Trophoblast cell (in vitro differentiated cells and primary cell): ENCODE results near the gene UTP14A.
A peak's percentile ranks its signal among the peaks of the same experiment; 100 is the strongest.

Source experiments
- DNase-seq, 2 donors: peaks; one replicate each; pipeline ENCODE4 v3.0.0-alpha.2; 2016
- H2AFZ ChIP-seq: 2 replicates; pipeline ENCODE4 v1.6.1; 2013; ENCODE audit warnings: low read length, moderate library complexity, mild to moderate bottlenecking; ENCODE audit not compliant: insufficient read depth, poor library complexity
- H2AK5ac ChIP-seq: 2 replicates; pipeline ENCODE4 v1.6.1; 2013; ENCODE audit warnings: mild to moderate bottlenecking, low read length
- H2BK120ac ChIP-seq: 2 replicates; pipeline ENCODE4 v1.6.1; 2013; ENCODE audit warnings: low read length, mild to moderate bottlenecking, moderate library complexity; ENCODE audit not compliant: insufficient read depth, poor library complexity
- H2BK12ac ChIP-seq: 2 replicates; pipeline ENCODE4 v1.6.1; 2013; ENCODE audit warnings: mild to moderate bottlenecking, low read length, moderate library complexity
- H2BK5ac ChIP-seq: 2 replicates; pipeline ENCODE4 v1.6.1; 2013; ENCODE audit warnings: low read length, low read depth, moderate library complexity, mild to moderate bottlenecking; ENCODE audit not compliant: poor library complexity
- H3K14ac ChIP-seq: 2 replicates; pipeline ENCODE4 v1.6.1; 2013; ENCODE audit warnings: mild to moderate bottlenecking, low read length
- H3K18ac ChIP-seq: 2 replicates; pipeline ENCODE4 v1.6.1; 2013; ENCODE audit warnings: mild to moderate bottlenecking, low read length
- H3K23ac ChIP-seq: 2 replicates; pipeline ENCODE4 v1.6.1; 2013; ENCODE audit warnings: low read length
- H3K27ac ChIP-seq: 2 replicates; pipeline ENCODE4 v1.5.1; 2013; ENCODE audit warnings: low read depth, mild to moderate bottlenecking, inconsistent platforms, low read length, moderate library complexity
- H3K27me3 ChIP-seq: 2 replicates; pipeline ENCODE4 v1.6.1; 2013; ENCODE audit warnings: inconsistent platforms, mild to moderate bottlenecking, low read length, moderate library complexity; ENCODE audit not compliant: insufficient read depth
- H3K36me3 ChIP-seq, 2 experiments: 1 replicate in 1 of 2; 2 replicates in 1 of 2; pipeline ENCODE4 v1.6.1; 2013; ENCODE audit warnings: low read length in 2 of 2, mild to moderate bottlenecking in 2 of 2, moderate library complexity in 1 of 2; ENCODE audit not compliant: insufficient read depth in 2 of 2, control insufficient read depth in 1 of 2
- H3K4ac ChIP-seq: 2 replicates; pipeline ENCODE4 v1.6.1; 2013; ENCODE audit warnings: low read depth, mild to moderate bottlenecking, low read length, moderate library complexity
- H3K4me1 ChIP-seq, 2 experiments: 1 replicate in 1 of 2; 2 replicates in 1 of 2; pipeline ENCODE4 v1.6.1; 2013; ENCODE audit warnings: low read length in 2 of 2, mild to moderate bottlenecking in 2 of 2, moderate library complexity in 1 of 2; ENCODE audit not compliant: insufficient read depth in 2 of 2, control insufficient read depth in 1 of 2
- H3K4me2 ChIP-seq: 2 replicates; pipeline ENCODE4 v1.6.1; 2013; ENCODE audit warnings: inconsistent platforms, mild to moderate bottlenecking, low read length, moderate library complexity
- H3K4me3 ChIP-seq: 2 replicates; pipeline ENCODE4 v1.5.1; 2013; ENCODE audit warnings: mild to moderate bottlenecking, low read depth, low read length, inconsistent platforms
- H3K79me1 ChIP-seq: one replicate; pipeline ENCODE4 v1.6.1; 2013; ENCODE audit warnings: low read length
- H3K79me2 ChIP-seq: 2 replicates; pipeline ENCODE4 v1.6.1; 2013; ENCODE audit warnings: low read length, mild to moderate bottlenecking; ENCODE audit not compliant: control insufficient read depth, insufficient read depth, poor library complexity
- H3K9ac ChIP-seq: 2 replicates; pipeline ENCODE4 v1.6.1; 2013; ENCODE audit warnings: mild to moderate bottlenecking, low read length
- H3K9me3 ChIP-seq: 2 replicates; pipeline ENCODE4 v1.6.1; 2013; ENCODE audit warnings: low read depth, mild to moderate bottlenecking, control low read depth, inconsistent platforms, low read length; ENCODE audit not compliant: insufficient read depth
- H4K12ac ChIP-seq: 2 replicates; pipeline ENCODE4 v1.6.1; 2013; ENCODE audit warnings: low read depth, mild to moderate bottlenecking, low read length, moderate library complexity
- H4K8ac ChIP-seq: 2 replicates; pipeline ENCODE4 v1.6.1; 2013; ENCODE audit warnings: low read depth, mild to moderate bottlenecking, low read length, moderate library complexity
- H4K91ac ChIP-seq: one replicate; pipeline ENCODE4 v1.6.1; 2013; ENCODE audit warnings: low read depth, mild to moderate bottlenecking, low read length, moderate library complexity
- WGBS: extraction: QIAGEN DNeasy Blood & Tissue Kit; methylation state at CpG from one replicate; pipeline ENCODE4 v1.1.7; 2013; ENCODE audit warnings: missing lambda C conversion rate; ENCODE audit not compliant: insufficient read length, insufficient coverage; ENCODE audit errors: extremely low coverage; 5-methylcytosine and 5-hydroxymethylcytosine counted together

Gene UTP14A

DNA sequence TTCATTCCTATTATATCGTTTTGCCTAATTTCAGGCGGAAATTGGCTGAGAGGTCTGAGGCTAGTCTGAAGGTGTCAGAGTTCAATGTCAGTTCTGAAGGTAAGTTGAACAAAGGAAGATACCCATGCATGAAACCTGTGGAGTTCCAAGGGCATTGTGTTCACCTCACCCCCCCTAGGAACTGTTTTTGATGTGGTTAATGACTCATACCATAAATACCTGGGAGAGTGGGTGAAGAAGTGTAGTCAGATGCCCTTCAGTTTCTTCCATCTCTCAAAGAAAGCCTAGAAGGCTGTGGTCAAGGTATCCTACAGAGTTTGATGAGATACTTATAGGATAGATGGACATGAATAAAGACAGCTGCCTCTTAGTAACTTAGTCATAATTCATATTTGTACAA, 2.7 kb downstream of the UTP14A start:
- Histone ChIP-seq H2AFZ (no peak overlapping the region), H3K36me3 (peaks cover 8 to 12% of the 10 kb centered on the region in 2 experiments), H4K91ac (no peak overlapping the region), H3K27ac (no peak overlapping the region), H3K79me2 (peaks cover 4% of the 10 kb centered on the region), H3K18ac (no peak overlapping the region), H4K12ac (no peak overlapping the region), H2BK120ac (no peak overlapping the region), H3K79me1 (peaks cover 3% of the 10 kb centered on the region), H3K4me1 (peaks cover 0 to 2% of the 10 kb centered on the region in 2 experiments), H3K23ac (no peak overlapping the region), H3K14ac (no peak overlapping the region), H3K4me2 (no peak overlapping the region), H3K9ac (no peak overlapping the region), H2BK5ac (no peak overlapping the region), H4K8ac (no peak overlapping the region), H2AK5ac (no peak overlapping the region), H3K4ac (no peak overlapping the region), H2BK12ac (no peak overlapping the region), H3K27me3 (no peaks in the 10 kb centered on the region), H3K9me3 (no peaks in the 10 kb centered on the region), H3K4me3 (no peak overlapping the region)
- WGBS = no CpG with 5 or more reads among the region's 2 CpGs
- DNase-seq = no peak

DNA sequence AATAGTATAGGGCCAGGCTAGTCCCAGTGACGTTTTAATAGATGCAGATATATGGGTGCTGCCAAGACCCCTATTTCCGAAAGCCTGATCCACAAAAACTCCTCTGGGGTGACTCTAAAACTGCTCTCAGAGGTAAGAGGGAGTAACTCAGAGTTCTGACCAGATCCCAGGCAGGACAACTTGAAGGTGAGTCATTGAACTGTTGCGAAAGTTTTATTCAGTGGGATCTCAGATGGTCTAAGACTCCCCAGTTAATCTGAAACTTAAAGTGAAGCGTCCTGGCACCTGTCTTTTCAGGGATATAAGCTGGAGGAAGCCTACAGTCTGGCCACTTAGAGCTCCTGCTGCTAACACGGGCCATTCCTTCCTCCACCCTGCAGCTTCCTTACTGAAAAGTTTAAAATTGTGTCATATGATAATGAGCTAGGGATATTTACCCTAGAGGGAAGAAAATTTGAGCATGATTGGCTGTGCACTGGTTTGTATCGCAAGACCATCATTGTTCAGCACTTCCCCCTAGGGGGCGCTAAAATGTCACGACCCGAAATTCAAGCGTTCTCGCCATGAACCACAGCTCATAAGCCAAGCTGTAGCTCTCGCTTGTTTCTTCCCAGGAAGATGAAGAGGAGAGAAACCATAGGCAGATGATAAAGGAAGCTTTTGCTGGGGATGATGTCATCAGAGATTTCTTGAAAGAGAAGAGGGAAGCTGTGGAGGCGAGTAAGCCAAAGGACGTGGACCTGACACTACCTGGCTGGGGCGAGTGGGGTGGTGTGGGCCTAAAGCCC, 19.5 kb downstream of the UTP14A start:
- no CpG with 5 or more reads among the region's 15 CpGs for WGBS
- no peak overlapping the region for H4K91ac ChIP-seq

DNA sequence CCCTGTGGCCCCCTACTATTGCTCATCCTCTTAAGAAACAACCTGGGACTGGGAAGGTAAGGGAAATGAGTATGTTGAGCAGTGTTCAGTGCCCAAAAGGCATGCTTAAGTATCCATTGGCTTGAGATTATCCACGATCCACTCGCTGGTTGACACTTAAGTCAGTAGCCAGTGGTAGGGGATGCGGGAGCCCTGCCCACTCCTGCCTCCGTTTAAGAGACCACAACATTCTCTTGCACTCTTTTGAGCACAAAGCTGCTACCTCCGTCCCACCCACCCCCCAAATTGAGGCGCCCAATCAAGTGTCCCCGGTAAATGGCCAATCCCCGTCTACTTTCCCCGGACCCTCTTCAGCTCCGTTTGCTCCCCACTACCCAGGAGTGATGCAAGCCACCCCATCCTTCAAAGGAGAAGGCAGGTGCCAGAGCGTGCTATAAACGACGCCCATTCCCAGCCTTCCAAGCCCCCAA, 25.0 kb downstream of the UTP14A start:
- DNase-seq = peak; percentile 47 to 48
- H3K4me1 ChIP-seq = peaks cover 0 to 2% of the 10 kb centered on the region in 2 experiments

More for the DNA sequence above, 19.5 kb downstream of the UTP14A start:
- no peak overlapping the region for H3K4me2 ChIP-seq
- no peak overlapping the region for H2BK5ac ChIP-seq
- no peak overlapping the region for H2AFZ ChIP-seq
- no peak overlapping the region for H4K8ac ChIP-seq
- H3K79me1 ChIP-seq = no peaks in the 10 kb centered on the region
- no peak overlapping the region for H3K14ac ChIP-seq
- no peak overlapping the region for H4K12ac ChIP-seq
- peak; percentile 86 to 94 for DNase-seq
- no peak overlapping the region for H3K18ac ChIP-seq
- no peaks in the 10 kb centered on the region for H3K4me1 ChIP-seq
- H3K23ac ChIP-seq = no peak overlapping the region
- no peak overlapping the region for H3K4ac ChIP-seq
- H3K79me2 ChIP-seq = no peaks in the 10 kb centered on the region
- no peak overlapping the region for H3K9ac ChIP-seq
- H2BK120ac ChIP-seq = no peak overlapping the region
- H2AK5ac ChIP-seq = no peak overlapping the region
- H2BK12ac ChIP-seq = no peak overlapping the region
- no peaks in the 10 kb centered on the region for H3K27me3 ChIP-seq
- no peak overlapping the region for H3K4me3 ChIP-seq
- no peaks in the 10 kb centered on the region for H3K9me3 ChIP-seq
- H3K27ac ChIP-seq = no peak overlapping the region
- H3K36me3 ChIP-seq = peaks cover 24 to 32% of the 10 kb centered on the region in 2 experiments

DNA sequence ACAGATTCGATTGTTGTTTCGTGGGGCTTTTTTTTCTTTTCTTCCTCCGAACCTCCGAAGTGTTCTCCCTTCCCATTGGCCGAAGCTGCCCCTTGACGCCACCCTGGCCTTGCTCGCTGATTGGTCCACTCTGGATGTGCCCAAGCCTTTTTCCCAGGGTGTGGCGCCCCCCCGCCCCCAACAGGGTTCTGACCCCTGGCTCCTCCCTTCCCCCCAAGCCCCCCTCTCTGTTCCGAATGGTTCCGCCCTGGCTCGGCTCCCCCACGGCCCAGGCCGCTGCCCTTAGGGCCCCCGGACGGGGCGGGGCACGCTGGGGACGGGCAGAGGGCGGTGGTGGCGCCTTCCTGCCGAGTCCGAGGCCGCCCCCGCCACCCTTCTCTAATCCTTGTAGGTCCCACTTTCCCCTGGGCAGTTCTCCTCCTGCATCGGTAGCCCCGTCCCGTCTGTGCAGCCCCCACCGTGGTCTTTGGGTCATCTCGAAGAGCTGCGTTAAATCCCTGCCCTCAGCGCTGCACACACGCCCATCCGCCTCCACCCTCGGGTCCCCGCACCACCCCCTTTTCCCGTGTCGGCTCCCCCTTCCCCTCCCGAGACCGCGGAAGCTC, 25.5 kb downstream of the UTP14A start:
- H2AK5ac ChIP-seq = no peak overlapping the region
- peak overlapping the region; percentile 72 for H2BK5ac ChIP-seq
- peak overlapping the region; percentile 81 for H2BK120ac ChIP-seq
- H2BK12ac ChIP-seq = peak overlapping the region; percentile 30
- H3K4ac ChIP-seq = peak overlapping the region; percentile 43
- H4K91ac ChIP-seq = peak overlapping the region; percentile 90
- H3K18ac ChIP-seq = peak overlapping the region; percentile 87
- H3K9me3 ChIP-seq = no peaks in the 10 kb centered on the region
- peak overlapping the region; percentile 76 for H4K12ac ChIP-seq
- peak overlapping the region; percentile 84 for H4K8ac ChIP-seq
- H2AFZ ChIP-seq = peak overlapping the region; percentile 90
- peak overlapping the region; percentile 89 for H3K4me2 ChIP-seq
- peak; percentile 68 to 72 for DNase-seq
- H3K79me1 ChIP-seq = peaks cover 14% of the 10 kb centered on the region
- peaks cover 0 to 2% of the 10 kb centered on the region in 2 experiments for H3K4me1 ChIP-seq
- WGBS = no CpG with 5 or more reads among the region's 41 CpGs
- H3K27me3 ChIP-seq = peaks cover 16% of the 10 kb centered on the region
- H3K9ac ChIP-seq = peak overlapping the region; percentile 85
- H3K79me2 ChIP-seq = peaks cover 6% of the 10 kb centered on the region
- H3K27ac ChIP-seq = peak overlapping the region; percentile 83
- H3K14ac ChIP-seq = peak overlapping the region; percentile 66
- peaks cover 10 to 12% of the 10 kb centered on the region in 2 experiments for H3K36me3 ChIP-seq
- H3K23ac ChIP-seq = no peak overlapping the region
- H3K4me3 ChIP-seq = peak overlapping the region; percentile 65

More for the DNA sequence above, 25.0 kb downstream of the UTP14A start:
- Histone ChIP-seq H3K9ac (peak overlapping the region; percentile 43), H2BK120ac (peak overlapping the region; percentile 80), H4K91ac (peak overlapping the region; percentile 68), H3K36me3 (peaks cover 10 to 12% of the 10 kb centered on the region in 2 experiments), H2AK5ac (no peak overlapping the region), H3K23ac (no peak overlapping the region), H3K4me3 (peak overlapping the region; percentile 61), H2AFZ (peak overlapping the region; percentile 90), H3K18ac (no peak overlapping the region), H3K4ac (no peak overlapping the region), H2BK5ac (no peak overlapping the region), H3K14ac (no peak overlapping the region), H3K27me3 (peaks cover 16% of the 10 kb centered on the region), H3K27ac (peak overlapping the region; percentile 56), H3K4me2 (peak overlapping the region; percentile 89), H3K9me3 (no peaks in the 10 kb centered on the region), H2BK12ac (no peak overlapping the region), H3K79me2 (peaks cover 6% of the 10 kb centered on the region), H3K79me1 (peaks cover 14% of the 10 kb centered on the region), H4K8ac (peak overlapping the region; percentile 84), H4K12ac (peak overlapping the region; percentile 70)
- no CpG with 5 or more reads among the region's 13 CpGs for WGBS
